AG09309 (cell line): Measurements from ENCODE around the gene SPEF2.

Experiments
- DNase-seq: peaks from one replicate; pipeline ENCODE4 v3.0.0-alpha.2; 2010; ENCODE audit warnings: low read depth
- H3K4me3 ChIP-seq: 2 replicates; pipeline ENCODE4 v1.5.1; 2011; ENCODE audit warnings: mild to moderate bottlenecking, low read depth, low read length, moderate library complexity; ENCODE audit not compliant: control insufficient read depth
- CTCF ChIP-seq: IDR thresholded peaks from 2 replicates; pipeline ENCODE4 v1.5.1; 2011; ENCODE audit warnings: mild to moderate bottlenecking, low read depth, low read length, inconsistent platforms; ENCODE audit not compliant: insufficient read depth, control insufficient read depth; ENCODE audit errors: missing control alignments

The SPEF2 gene

GRCh38 chr5:35675392-35675791, 57.7 kb downstream of the SPEF2 start:
- no peak for TF ChIP-seq CTCF
- H3K4me3 ChIP-seq: no peak overlapping the region
- no peak for DNase-seq

GRCh38 chr5:35677878-35678277, 60.2 kb downstream of the SPEF2 start:
- DNase-seq: no peak
- no peak for TF ChIP-seq CTCF
- H3K4me3 ChIP-seq: no peak overlapping the region

- H3K4me3 ChIP-seq: no peak overlapping the region
- no peak for TF ChIP-seq CTCF
- DNase-seq: no peak
Observed at GRCh38 chr5:35678661-35679060, 61.0 kb downstream of the SPEF2 start.

GRCh38 chr5:35679357-35679756, 61.7 kb downstream of the SPEF2 start:
- H3K4me3 ChIP-seq: no peak overlapping the region

DNA sequence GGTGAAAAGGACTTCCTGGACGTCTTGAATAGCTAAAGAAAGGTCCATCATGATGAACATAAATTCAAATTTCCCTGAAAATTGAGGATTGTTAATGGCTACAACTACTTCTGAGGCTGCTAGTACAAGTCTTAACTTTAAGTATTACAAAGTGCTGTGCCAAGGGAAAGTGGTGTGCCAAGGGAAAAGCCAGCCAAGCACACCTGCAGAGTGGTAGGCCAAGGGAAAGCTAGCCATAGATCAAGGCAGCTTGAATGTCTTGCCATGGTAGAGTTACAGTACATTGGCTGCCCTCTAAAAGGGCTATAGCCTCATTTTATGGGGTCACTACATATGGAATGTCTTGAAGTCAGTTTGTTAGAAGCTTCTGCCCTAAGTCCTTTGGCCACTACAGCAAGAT, 64.2 kb downstream of the SPEF2 start:
- no peak overlapping the region for H3K4me3 ChIP-seq
- TF ChIP-seq CTCF: no peak
- no peak for DNase-seq

More at GRCh38 chr5:35679357-35679756, 61.7 kb downstream of the SPEF2 start:
- no peak for DNase-seq
- TF ChIP-seq CTCF: no peak

- no peak for DNase-seq
- TF ChIP-seq CTCF: no peak
- no peak overlapping the region for H3K4me3 ChIP-seq
Observed at GRCh38 chr5:35683466-35683865, 65.8 kb downstream of the SPEF2 start.

GRCh38 chr5:35685161-35685560, 67.5 kb downstream of the SPEF2 start:
- TF ChIP-seq CTCF: no peak
- no peak for DNase-seq
- no peak overlapping the region for H3K4me3 ChIP-seq
